Lung (tissue), 12 donors: ENCODE measurements around the gene USP21. TPM values are rescaled to one million over a fixed set of nuclear protein-coding genes. Genes with fewer than 3 reads are reported as not detected.

Source experiments
- ATAC-seq: fragments of 200-7000 bp; cut with Tn5 transposase; one replicate; pipeline ENCODE4 v1.9.1; 2020; ENCODE audit warnings: moderate number of reproducible peaks; ENCODE audit not compliant: insufficient read depth, low FRiP score
- DNase-seq, 3 donors: peaks; one replicate each; pipeline ENCODE4 v3.0.0-alpha.2; 2013 to 2017
- H3K27ac ChIP-seq, 2 donors: one replicate each; pipeline ENCODE4 v1.5.1; 2013; ENCODE audit warnings: mild to moderate bottlenecking in 2 of 2, moderate library complexity in 2 of 2, control low read depth in 1 of 2, inconsistent platforms in 1 of 2, low read depth in 1 of 2, low read length in 1 of 2
- H3K27me3 ChIP-seq, 3 donors: one replicate each; pipeline ENCODE4 v1.5.1; 2013; ENCODE audit warnings: low read length in 2 of 3; ENCODE audit not compliant: control insufficient read depth in 3 of 3, insufficient read depth in 3 of 3
- H3K36me3 ChIP-seq, 4 donors: one replicate each; pipeline ENCODE4 v1.5.1; 2013; ENCODE audit warnings: low read length in 4 of 4, mild to moderate bottlenecking in 1 of 4, moderate library complexity in 1 of 4; ENCODE audit not compliant: control insufficient read depth in 4 of 4, insufficient read depth in 4 of 4
- H3K4me1 ChIP-seq, 5 donors: one replicate each; pipeline ENCODE4 v1.5.1; 2013; ENCODE audit warnings: low read length in 5 of 5, mild to moderate bottlenecking in 2 of 5, moderate library complexity in 1 of 5; ENCODE audit not compliant: control insufficient read depth in 5 of 5, insufficient read depth in 5 of 5
- H3K4me3 ChIP-seq: one replicate; pipeline ENCODE4 v1.5.1; 2013; ENCODE audit warnings: mild to moderate bottlenecking, control low read depth, moderate library complexity
- H3K9ac ChIP-seq, 2 donors: one replicate each; pipeline ENCODE4 v1.5.1; 2013; ENCODE audit warnings: low read length in 2 of 2, control low read depth in 1 of 2; ENCODE audit not compliant: insufficient read depth in 1 of 2
- H3K9me3 ChIP-seq, 4 donors: one replicate each; pipeline ENCODE4 v1.5.1; 2013; ENCODE audit warnings: low read length in 3 of 4, mild to moderate bottlenecking in 1 of 4, moderate library complexity in 1 of 4; ENCODE audit not compliant: control insufficient read depth in 4 of 4, insufficient read depth in 3 of 4
- WGBS, 2 donors: extraction: QIAGEN DNeasy Blood & Tissue Kit; methylation state at CpG; one replicate each; pipeline ENCODE4 v1.1.7; 2013; 5-methylcytosine and 5-hydroxymethylcytosine counted together
- polyA plus RNA-seq, 2 donors: library from polyadenylated mRNA; stranded (reverse); fragments of 200-250 nt; gene quantifications; one replicate each; pipeline ENCODE4 v1.2.1, GENCODE V29; 2013
- total RNA-seq, 2 donors: library from RNA; depleted of rRNA in 1 of 2; stranded (reverse); fragments of >200 nt in 1 of 2; gene quantifications; one replicate each; pipeline ENCODE4 v1.2.1, GENCODE V29; 2014 to 2021
- TF ChIP-seq, protein P1 (sequence below): IDR thresholded peaks from 2 replicates; pipeline ENCODE4 v1.5.1; 2012; ENCODE audit warnings: mild to moderate bottlenecking; ENCODE audit errors: control extremely low read depth, extremely low read depth
- donor health status: control.
- donor health status: control.
- donor health status: Bipolar disorder and iron deficiency.
- donor health status: healthy.
- donor health status: DM: yes; HTN: yes; CAD: no.

Gene USP21
- total and polyA plus RNA-seq, 4 donors = 18.2 to 28.6 (median 21.2) TPM

- Histone ChIP-seq H3K27ac (peak within 1 kb of the TSS; percentile 93 to 99), H3K4me3 (peak within 1 kb of the TSS; percentile 67), H3K9me3 (no peaks in the 10 kb centered on the region), H3K27me3 (no peaks in the 10 kb centered on the region), H3K4me1 (peaks cover 9 to 29% (median 19%) of the 10 kb centered on the region in 5 donors), H3K9ac (peak within 1 kb of the TSS; percentile 67 to 99), H3K36me3 (peaks cover 8 to 22% (median 17%) of the 10 kb centered on the region in 4 donors)
- peak; percentile 93 for ATAC-seq
- DNase-seq = peak; percentile 96 to 98 (median 98)
- WGBS, 2 donors = 1% methylated on average over 59 to 68 of the region's 68 CpGs
- TF ChIP-seq, protein P1, sequence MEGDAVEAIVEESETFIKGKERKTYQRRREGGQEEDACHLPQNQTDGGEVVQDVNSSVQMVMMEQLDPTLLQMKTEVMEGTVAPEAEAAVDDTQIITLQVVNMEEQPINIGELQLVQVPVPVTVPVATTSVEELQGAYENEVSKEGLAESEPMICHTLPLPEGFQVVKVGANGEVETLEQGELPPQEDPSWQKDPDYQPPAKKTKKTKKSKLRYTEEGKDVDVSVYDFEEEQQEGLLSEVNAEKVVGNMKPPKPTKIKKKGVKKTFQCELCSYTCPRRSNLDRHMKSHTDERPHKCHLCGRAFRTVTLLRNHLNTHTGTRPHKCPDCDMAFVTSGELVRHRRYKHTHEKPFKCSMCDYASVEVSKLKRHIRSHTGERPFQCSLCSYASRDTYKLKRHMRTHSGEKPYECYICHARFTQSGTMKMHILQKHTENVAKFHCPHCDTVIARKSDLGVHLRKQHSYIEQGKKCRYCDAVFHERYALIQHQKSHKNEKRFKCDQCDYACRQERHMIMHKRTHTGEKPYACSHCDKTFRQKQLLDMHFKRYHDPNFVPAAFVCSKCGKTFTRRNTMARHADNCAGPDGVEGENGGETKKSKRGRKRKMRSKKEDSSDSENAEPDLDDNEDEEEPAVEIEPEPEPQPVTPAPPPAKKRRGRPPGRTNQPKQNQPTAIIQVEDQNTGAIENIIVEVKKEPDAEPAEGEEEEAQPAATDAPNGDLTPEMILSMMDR = no peak
These were observed 26.7 kb upstream of the USP21 start, which contains the start of gene DEDD for GRCh38 chr1:161132410-161133219. TSS of gene DEDD (minus strand) at chr1:161132667. CDS start at chr1:161124462, 8,205 bp downstream.

DNA sequence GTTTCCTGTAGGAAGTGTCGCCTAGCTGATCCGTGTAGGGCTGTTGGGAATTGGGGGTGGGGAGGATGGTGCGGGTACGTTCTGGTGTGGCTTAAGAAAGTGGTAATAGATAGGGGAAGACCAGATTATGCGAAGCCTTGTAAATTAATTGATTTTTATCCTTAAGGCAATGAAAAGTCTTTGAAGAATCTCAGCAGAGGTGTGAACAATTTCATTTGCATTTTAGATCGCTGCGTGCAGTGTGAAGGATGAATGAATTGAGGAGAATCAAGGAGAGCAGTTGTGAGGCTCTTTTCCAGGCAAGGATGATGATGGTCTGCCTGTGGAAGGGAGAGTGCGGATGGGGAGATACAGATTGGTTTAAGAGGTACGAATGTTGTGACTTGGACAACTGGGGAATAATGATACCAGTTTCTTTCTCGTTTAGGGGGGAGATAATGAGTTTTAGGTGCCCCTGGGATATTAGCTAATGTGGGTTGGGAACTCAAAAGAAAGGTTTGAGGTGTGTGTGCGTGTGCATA is 26.0 kb upstream of the USP21 start:
- TF ChIP-seq, protein P1 = no peak
- ATAC-seq = no peak

GRCh38 chr1:161137881-161138280 is 21.4 kb upstream of the USP21 start:
- Histone ChIP-seq H3K4me3 (no peak overlapping the region), H3K9ac (peak overlapping the region in 1 of 2 donors; percentile 42), H3K27me3 (no peaks in the 10 kb centered on the region), H3K36me3 (peaks cover 0 to 3% (median 0%) of the 10 kb centered on the region in 4 donors), H3K9me3 (no peaks in the 10 kb centered on the region), H3K27ac (no peak overlapping the region), H3K4me1 (peaks cover 0 to 7% (median 6%) of the 10 kb centered on the region in 5 donors)
- 73 to 74% methylated on average over 3 of the region's 3 CpGs for WGBS, 2 donors
- TF ChIP-seq, protein P1 = no peak
- DNase-seq = no peak
- no peak for ATAC-seq

More for the DNA sequence above, 26.0 kb upstream of the USP21 start:
- Histone ChIP-seq H3K27ac (peak overlapping the region; percentile 93 to 99), H3K36me3 (peaks cover 6 to 16% (median 12%) of the 10 kb centered on the region in 4 donors), H3K4me1 (peaks cover 7 to 29% (median 19%) of the 10 kb centered on the region in 5 donors), H3K9me3 (no peaks in the 10 kb centered on the region), H3K27me3 (no peaks in the 10 kb centered on the region), H3K9ac (peak overlapping the region; percentile 67 to 99), H3K4me3 (peak overlapping the region; percentile 67)
- no peak for DNase-seq
- 6 to 9% methylated on average over 11 of the region's 11 CpGs for WGBS, 2 donors
